Measurements from ENCODE around the gene KRT13.

KRT13 gene

DNA sequence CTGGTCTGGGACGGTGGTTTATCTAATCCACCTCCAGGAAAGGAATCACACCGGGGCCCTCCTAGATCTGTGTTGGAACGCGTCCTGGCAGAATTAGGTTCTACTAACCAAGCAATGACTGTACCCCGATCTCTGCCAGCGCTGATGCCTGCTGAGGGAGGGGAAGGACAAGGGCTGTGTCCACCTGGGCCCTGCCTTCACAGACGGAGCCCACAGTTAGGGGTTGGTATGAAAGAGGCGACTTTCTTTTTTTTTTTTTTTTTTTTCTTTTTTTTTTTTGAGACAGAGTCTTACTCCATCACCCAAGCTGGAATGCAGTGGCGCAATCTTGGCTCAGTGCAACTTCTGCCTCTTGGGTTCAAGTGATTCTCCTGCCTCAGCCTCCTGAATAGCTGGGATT, 32.6 kb upstream of the KRT13 start:
- DNase-seq (ENCODE audit: low spot score) (no peak), FAIRE-seq (no peak)

DNA sequence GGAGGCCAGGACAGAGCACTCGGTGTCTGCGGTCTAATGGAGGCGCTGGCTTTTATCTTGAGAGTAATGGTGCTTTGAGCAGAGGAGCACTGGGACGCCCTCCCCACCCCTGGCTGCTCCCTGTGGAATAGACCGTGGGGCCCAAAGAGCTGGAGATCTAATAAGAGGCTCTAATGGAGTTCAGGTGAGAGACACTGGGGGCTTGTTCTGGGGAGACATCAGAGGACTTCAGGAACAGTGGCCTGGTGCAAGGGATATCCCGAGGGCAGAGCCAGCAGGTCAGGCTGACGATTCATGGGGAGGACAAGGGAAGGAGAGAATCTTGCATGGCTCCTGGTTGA, 32.2 kb upstream of the KRT13 start:
- FAIRE-seq, result no peak
- DNase-seq (ENCODE audit: low spot score), result no peak

DNA sequence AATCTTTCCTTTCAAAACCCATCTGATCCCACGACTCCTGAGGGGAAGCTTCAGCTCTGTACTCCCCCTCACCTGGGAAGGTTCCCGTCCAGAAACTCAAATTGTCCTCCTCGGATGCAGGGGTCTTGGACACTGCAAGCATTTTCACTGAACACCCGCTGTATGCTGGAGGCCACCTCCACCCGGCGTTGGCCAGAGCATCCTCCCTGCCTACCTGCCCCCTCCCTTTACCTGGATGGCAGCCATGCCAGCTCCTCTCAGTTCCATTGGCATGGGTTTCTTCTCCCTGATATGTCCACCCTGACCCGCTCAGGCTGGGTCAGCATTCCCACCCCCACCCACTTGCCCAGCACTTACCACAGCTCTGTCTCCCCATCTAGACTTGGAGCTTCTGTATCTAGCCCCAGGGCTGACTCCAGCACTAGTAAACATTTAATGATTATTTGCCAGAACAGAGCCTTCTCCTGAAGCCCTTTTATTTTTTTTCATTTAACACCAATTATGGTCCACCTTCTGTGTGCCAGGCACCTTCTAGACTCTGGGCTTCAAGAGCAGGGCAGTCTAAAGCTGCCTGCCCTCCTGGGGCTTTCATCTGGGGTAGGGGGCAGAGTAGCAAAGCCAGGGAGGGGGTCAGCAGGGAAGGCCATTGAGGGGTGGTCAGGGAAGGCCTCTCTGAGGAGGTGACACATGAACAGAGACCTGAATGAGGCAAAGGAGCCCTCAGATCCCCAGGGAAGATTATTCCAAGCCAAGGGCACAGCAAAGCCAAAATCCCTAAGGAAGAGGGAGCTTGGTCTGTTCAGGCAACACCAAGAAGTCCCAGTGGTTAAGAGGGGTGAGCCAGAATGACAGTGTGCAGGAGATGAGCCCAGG, 31.6 kb upstream of the KRT13 start:
- no peak for DNase-seq (ENCODE audit: low spot score)
- no peak for FAIRE-seq

DNA sequence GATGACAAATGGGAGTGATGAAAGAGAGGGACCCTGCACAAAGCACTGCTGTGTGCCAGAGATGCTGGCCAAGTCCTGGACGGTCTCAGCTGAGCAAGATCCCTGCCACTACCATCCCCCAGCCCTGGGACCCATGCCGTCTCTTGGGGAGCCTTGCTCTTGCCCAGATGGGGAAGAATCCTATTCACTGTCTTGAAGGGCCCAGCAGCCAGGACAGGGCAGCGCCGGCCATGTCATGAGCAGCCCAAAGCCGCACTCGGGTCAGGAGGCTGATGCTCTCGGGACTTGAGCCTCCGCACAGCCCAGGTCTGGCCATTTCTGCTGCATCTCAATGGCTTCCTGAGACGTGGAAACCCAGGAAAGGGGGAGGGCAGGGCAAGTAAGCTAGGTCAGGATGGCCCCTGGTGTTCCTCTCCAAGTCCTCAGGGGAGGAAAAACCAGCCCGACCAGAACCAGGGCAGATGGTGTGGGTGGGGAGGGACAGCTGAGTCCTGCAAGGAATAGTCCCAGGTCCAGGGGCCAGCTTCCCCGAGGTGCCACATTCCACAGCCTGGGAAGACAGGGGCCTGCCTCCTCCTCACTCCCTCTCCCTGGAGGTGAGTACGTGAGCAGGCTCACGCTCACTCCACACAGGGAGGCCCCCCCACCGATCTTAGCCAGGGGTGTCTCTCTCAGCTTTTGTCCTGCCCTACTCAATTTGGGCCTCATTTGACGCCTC, 30.5 kb upstream of the KRT13 start:
- no peak for FAIRE-seq
- no peak for DNase-seq (ENCODE audit: low spot score)

GRCh38 chr17:41534899-41535546, 29.6 kb upstream of the KRT13 start:
- FAIRE-seq (no peak), DNase-seq (ENCODE audit: low spot score) (no peak)

DNA sequence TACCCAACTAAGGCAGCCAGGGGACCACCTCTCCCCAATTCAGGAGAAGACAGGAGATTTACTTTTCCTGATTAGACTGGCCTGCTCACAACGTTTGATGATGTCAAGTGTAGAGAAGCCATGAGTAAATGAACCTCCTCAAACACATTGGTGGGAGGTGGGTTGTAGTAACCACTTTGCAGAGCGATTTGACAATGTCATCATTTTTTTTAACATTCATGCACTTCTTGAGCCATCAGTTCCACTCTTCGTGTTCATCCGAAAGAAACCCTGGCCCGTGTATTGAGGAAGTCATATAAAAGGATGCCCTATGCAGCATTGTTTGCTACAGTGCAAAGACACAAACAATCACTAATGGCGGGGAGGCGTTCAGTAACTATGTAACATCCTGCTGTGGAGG, 28.2 kb upstream of the KRT13 start:
- no peak for FAIRE-seq

DNA sequence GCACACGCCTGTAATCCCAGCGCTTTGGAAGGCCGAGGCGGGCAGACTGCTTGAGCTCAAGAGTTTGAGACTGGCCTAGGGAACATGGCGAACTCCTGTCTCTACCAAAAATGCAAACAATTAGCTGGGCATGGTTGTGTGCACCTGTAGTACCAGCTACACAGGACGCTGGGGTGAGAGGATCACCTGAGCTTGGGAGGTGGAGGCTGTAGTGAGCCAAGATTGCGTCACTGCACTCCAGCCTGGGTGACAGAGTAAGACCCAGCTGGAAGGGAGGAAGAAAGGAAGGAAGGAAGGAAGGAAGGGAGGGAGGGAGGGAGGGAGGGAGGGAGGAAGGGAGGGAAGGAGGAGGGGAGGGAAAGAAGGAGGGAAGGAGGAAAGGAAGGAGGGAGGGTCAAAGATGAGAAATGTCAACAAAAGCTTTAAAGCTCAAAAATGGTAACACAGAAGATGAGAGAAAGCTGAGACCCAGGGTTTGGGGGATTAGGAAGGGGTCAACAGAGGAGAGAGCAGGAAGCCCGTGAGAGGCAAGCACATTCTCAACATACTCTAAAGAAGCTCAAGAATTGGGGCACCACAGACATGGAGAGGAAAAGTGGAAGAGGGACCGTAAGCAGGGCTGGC, 27.6 kb upstream of the KRT13 start:
- no peak for FAIRE-seq
- DNase-seq (ENCODE audit: low spot score), result no peak

More for the DNA sequence above, 28.2 kb upstream of the KRT13 start:
- no peak for DNase-seq (ENCODE audit: low spot score)

- no peak for DNase-seq (ENCODE audit: low spot score)
- no peak for FAIRE-seq
Observed at GRCh38 chr17:41531993-41532392, 26.6 kb upstream of the KRT13 start.

GRCh38 chr17:41530062-41531048, 24.9 kb upstream of the KRT13 start:
- FAIRE-seq, result peak; percentile 95
- peak; percentile 98 for DNase-seq (ENCODE audit: low spot score)

DNA sequence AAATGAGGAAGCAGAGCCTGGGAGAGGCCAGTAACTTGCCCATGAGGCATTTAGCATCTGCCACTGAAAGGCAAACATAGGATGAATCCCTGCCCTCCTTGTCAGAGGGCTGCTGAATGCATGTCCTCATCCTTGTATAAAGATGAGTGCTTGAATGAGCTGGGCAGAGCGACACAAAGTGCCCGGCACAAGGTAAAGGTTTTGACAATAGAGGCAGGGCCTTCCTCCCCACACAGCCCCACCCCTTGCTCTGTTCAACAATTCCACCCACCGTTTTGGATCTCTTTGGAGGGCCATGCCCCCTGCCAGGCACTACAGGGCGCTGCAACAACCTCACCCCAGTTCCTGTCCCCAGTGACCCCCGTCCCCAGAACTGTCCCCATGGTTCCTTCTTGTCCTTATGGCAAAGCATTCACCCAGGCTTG, 24.1 kb upstream of the KRT13 start:
- FAIRE-seq, result no peak
- no peak for DNase-seq (ENCODE audit: low spot score)

GRCh38 chr17:41528959-41529353, 23.5 kb upstream of the KRT13 start:
- FAIRE-seq (no peak), DNase-seq (ENCODE audit: low spot score) (no peak)

GRCh38 chr17:41527063-41528023, 21.9 kb upstream of the KRT13 start:
- DNase-seq (ENCODE audit: low spot score), result no peak
- FAIRE-seq, result no peak

DNA sequence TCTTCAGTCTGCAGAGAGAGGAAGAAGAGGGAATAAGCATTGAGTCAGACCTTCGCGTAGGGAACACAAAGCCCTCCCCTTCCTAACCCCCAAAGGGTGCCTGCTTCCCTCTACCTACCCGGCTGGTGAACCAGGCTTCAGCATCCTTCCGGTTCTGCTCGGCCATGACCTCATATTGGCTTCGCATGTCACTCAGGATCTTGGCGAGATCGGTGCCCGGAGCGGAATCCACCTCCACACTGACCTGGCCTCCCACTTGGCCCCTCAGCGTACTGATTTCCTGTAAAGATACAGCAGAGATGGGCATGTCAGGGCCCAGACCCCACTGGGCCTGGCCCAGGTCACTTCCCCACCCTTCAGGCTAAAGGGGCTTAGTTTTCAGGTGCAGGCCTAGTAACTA, 18.8 kb upstream of the KRT13 start:
- DNase-seq (ENCODE audit: low spot score), result no peak
- no peak for FAIRE-seq

GRCh38 chr17:41523787-41524186, 18.4 kb upstream of the KRT13 start:
- FAIRE-seq (no peak), DNase-seq (ENCODE audit: low spot score) (no peak)

DNA sequence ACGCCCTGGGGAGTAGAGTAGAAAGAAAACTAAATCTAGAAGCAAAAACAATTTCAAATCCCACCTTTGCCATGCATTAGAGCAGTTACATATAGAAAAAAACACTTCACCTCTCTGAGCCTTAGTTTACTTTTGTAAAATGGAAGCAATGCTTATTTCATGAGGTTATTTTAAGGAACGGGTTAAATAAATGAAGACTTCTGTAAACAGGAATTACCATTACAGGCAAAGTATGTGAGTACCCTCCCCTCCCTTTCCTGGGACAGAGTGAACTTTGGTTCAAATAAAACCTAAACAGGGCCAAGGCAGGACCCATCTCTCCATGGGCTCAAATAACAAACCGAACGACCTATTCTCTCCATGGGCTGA, 17.8 kb upstream of the KRT13 start:
- FAIRE-seq (no peak), DNase-seq (ENCODE audit: low spot score) (no peak)

GRCh38 chr17:41522301-41523224, 17.2 kb upstream of the KRT13 start:
- no peak for DNase-seq (ENCODE audit: low spot score)
- no peak for FAIRE-seq

- peak; percentile 89 for FAIRE-seq
- peak; percentile 95 for DNase-seq (ENCODE audit: low spot score)
Observed at GRCh38 chr17:41521574-41522261, 16.3 kb upstream of the KRT13 start.
